SKM-1 (cell line): Measurements from ENCODE around the gene RNF5.
"Not testable (repeated sequence)": the region's sequence is repeated elsewhere in the genome, so short reads cannot be mapped to it uniquely, and the experiment has no call there.

Experiments
- DNase-seq: peaks from one replicate; lab custom pipeline; 2025; ENCODE audit not compliant: unreplicated experiment; lab: John Stamatoyannopoulos, UW

Gene RNF5

GRCh38 chr6:32204268-32204715, 26.1 kb downstream of the RNF5 start:
- DNase-seq: no peak

- DNase-seq: no peak
Observed at GRCh38 chr6:32208996-32209395, 30.8 kb downstream of the RNF5 start.

- DNase-seq: no peak
Observed at GRCh38 chr6:32210191-32210601, 32.0 kb downstream of the RNF5 start.

GRCh38 chr6:32211432-32211831, 33.2 kb downstream of the RNF5 start:
- not testable (repeated sequence) for DNase-seq

- no peak for DNase-seq
Observed at GRCh38 chr6:32212076-32212760, 34.0 kb downstream of the RNF5 start.

GRCh38 chr6:32213649-32214048, 35.4 kb downstream of the RNF5 start:
- no peak for DNase-seq

- no peak for DNase-seq
Observed at GRCh38 chr6:32214126-32214525, 35.9 kb downstream of the RNF5 start.

GRCh38 chr6:32215617-32216016, 37.4 kb downstream of the RNF5 start:
- no peak for DNase-seq

GRCh38 chr6:32216285-32216684, 38.1 kb downstream of the RNF5 start:
- DNase-seq: no peak

- DNase-seq: no peak
Observed at GRCh38 chr6:32216998-32217397, 38.8 kb downstream of the RNF5 start.

- DNase-seq: no peak
Observed at GRCh38 chr6:32218167-32218566, 40.0 kb downstream of the RNF5 start.

GRCh38 chr6:32220021-32220420, 41.8 kb downstream of the RNF5 start:
- no peak for DNase-seq

GRCh38 chr6:32222333-32223230, 44.4 kb downstream of the RNF5 start:
- no peak for DNase-seq

- DNase-seq: no peak
Observed at GRCh38 chr6:32223258-32224235, 45.3 kb downstream of the RNF5 start, which contains the start of gene NOTCH4. NOTCH4 (minus strand) TSS chr6:32224067; CDS start chr6:32223928, 139 bp downstream.

GRCh38 chr6:32224696-32225095, 46.5 kb downstream of the RNF5 start:
- no peak for DNase-seq

GRCh38 chr6:32226434-32226833, 48.2 kb downstream of the RNF5 start:
- DNase-seq: no peak
